Dendritic cell treated with granulocyte-macrophage colony-stimulating factor and Interleukin-4, amounts not matched to agents 40 ng/mL and 50 ng/mL, for 4 days (primary cell): Measurements from ENCODE around the gene ZFYVE28.

Experiments
- H3K27ac Mint-ChIP-seq: one replicate; pipeline ENCODE4 v1.8.0; 2022; ENCODE audit warnings: mild to moderate bottlenecking, mixed read lengths
- H3K27me3 Mint-ChIP-seq: one replicate; pipeline ENCODE4 v1.8.0; 2022; ENCODE audit warnings: mild to moderate bottlenecking, mixed read lengths
- H3K36me3 Mint-ChIP-seq: one replicate; pipeline ENCODE4 v1.8.0; 2022; ENCODE audit warnings: low read depth, mixed read lengths
- H3K4me1 Mint-ChIP-seq: one replicate; pipeline ENCODE4 v1.8.0; 2022; ENCODE audit warnings: low read depth, mixed read lengths
- H3K4me3 Mint-ChIP-seq: one replicate; pipeline ENCODE4 v1.8.0; 2022; ENCODE audit warnings: mild to moderate bottlenecking, moderate library complexity, mixed read lengths
- H3K9me3 Mint-ChIP-seq: one replicate; pipeline ENCODE4 v1.8.0; 2022; ENCODE audit warnings: mixed read lengths
- intact Hi-C: fragments of 100-400 bp; cut with micrococcal nuclease; formaldehyde crosslinking; loops from one replicate; pipeline ENCODE4 v1.15.0; 2022

Gene ZFYVE28

GRCh38 chr4:2451036-2451520, 32.6 kb upstream of the ZFYVE28 start:
- H3K27ac Mint-ChIP-seq = no peak overlapping the region
- H3K9me3 Mint-ChIP-seq = no peaks in the 10 kb centered on the region
- H3K36me3 Mint-ChIP-seq = no peaks in the 10 kb centered on the region
- H3K4me3 Mint-ChIP-seq = no peak overlapping the region
- peaks cover 1% of the 10 kb centered on the region for H3K27me3 Mint-ChIP-seq
- H3K4me1 Mint-ChIP-seq = no peaks in the 10 kb centered on the region
- intact Hi-C loops = no loop called here

- intact Hi-C loops = no loop called here
- Mint-ChIP-seq H3K27ac (no peak overlapping the region), H3K36me3 (no peaks in the 10 kb centered on the region), H3K4me3 (no peak overlapping the region), H3K4me1 (no peaks in the 10 kb centered on the region), H3K9me3 (no peaks in the 10 kb centered on the region), H3K27me3 (peaks cover 1% of the 10 kb centered on the region)
These were observed 32.1 kb upstream of the ZFYVE28 start for GRCh38 chr4:2450394-2451035.

GRCh38 chr4:2449511-2450392, 31.3 kb upstream of the ZFYVE28 start:
- Mint-ChIP-seq H3K9me3 (no peaks in the 10 kb centered on the region), H3K27ac (no peak overlapping the region), H3K27me3 (peaks cover 1% of the 10 kb centered on the region), H3K4me3 (no peak overlapping the region), H3K4me1 (no peaks in the 10 kb centered on the region), H3K36me3 (no peaks in the 10 kb centered on the region)
- intact Hi-C loops = no loop called here

GRCh38 chr4:2449051-2449450, 30.6 kb upstream of the ZFYVE28 start:
- H3K9me3 Mint-ChIP-seq = no peaks in the 10 kb centered on the region
- no peaks in the 10 kb centered on the region for H3K4me1 Mint-ChIP-seq
- H3K4me3 Mint-ChIP-seq = no peak overlapping the region
- no peaks in the 10 kb centered on the region for H3K36me3 Mint-ChIP-seq
- H3K27ac Mint-ChIP-seq = no peak overlapping the region
- H3K27me3 Mint-ChIP-seq = peaks cover 1% of the 10 kb centered on the region
- intact Hi-C loops = no loop called here

GRCh38 chr4:2448589-2448988, 30.1 kb upstream of the ZFYVE28 start:
- no peak overlapping the region for H3K27ac Mint-ChIP-seq
- intact Hi-C loops = no loop called here
- no peaks in the 10 kb centered on the region for H3K4me1 Mint-ChIP-seq
- no peaks in the 10 kb centered on the region for H3K36me3 Mint-ChIP-seq
- peaks cover 1% of the 10 kb centered on the region for H3K27me3 Mint-ChIP-seq
- H3K9me3 Mint-ChIP-seq = no peaks in the 10 kb centered on the region
- H3K4me3 Mint-ChIP-seq = no peak overlapping the region

GRCh38 chr4:2446656-2447564, 28.5 kb upstream of the ZFYVE28 start:
- Mint-ChIP-seq H3K27ac (no peak overlapping the region), H3K36me3 (no peaks in the 10 kb centered on the region), H3K4me1 (no peaks in the 10 kb centered on the region), H3K4me3 (no peak overlapping the region), H3K9me3 (no peaks in the 10 kb centered on the region), H3K27me3 (peaks cover 1% of the 10 kb centered on the region)
- intact Hi-C loops = no loop called here

GRCh38 chr4:2445571-2445970, 27.1 kb upstream of the ZFYVE28 start:
- Mint-ChIP-seq H3K36me3 (no peaks in the 10 kb centered on the region), H3K9me3 (no peaks in the 10 kb centered on the region), H3K4me1 (no peaks in the 10 kb centered on the region), H3K27ac (no peak overlapping the region), H3K4me3 (no peak overlapping the region), H3K27me3 (peaks cover 1% of the 10 kb centered on the region)
- intact Hi-C loops = no loop called here

- no peaks in the 10 kb centered on the region for H3K4me1 Mint-ChIP-seq
- no peak overlapping the region for H3K4me3 Mint-ChIP-seq
- no peaks in the 10 kb centered on the region for H3K36me3 Mint-ChIP-seq
- peaks cover 1% of the 10 kb centered on the region for H3K27me3 Mint-ChIP-seq
- no peak overlapping the region for H3K27ac Mint-ChIP-seq
- no peaks in the 10 kb centered on the region for H3K9me3 Mint-ChIP-seq
- intact Hi-C loops = no loop called here
These were observed 26.7 kb upstream of the ZFYVE28 start for GRCh38 chr4:2445130-2445529.

GRCh38 chr4:2443956-2444740, 25.7 kb upstream of the ZFYVE28 start:
- no peaks in the 10 kb centered on the region for H3K4me1 Mint-ChIP-seq
- H3K9me3 Mint-ChIP-seq = no peaks in the 10 kb centered on the region
- H3K36me3 Mint-ChIP-seq = no peaks in the 10 kb centered on the region
- intact Hi-C loops = no loop called here
- no peaks in the 10 kb centered on the region for H3K27me3 Mint-ChIP-seq
- no peak overlapping the region for H3K4me3 Mint-ChIP-seq
- no peak overlapping the region for H3K27ac Mint-ChIP-seq

GRCh38 chr4:2443061-2443730, 24.8 kb upstream of the ZFYVE28 start:
- intact Hi-C loops = no loop called here
- Mint-ChIP-seq H3K36me3 (no peaks in the 10 kb centered on the region), H3K9me3 (no peaks in the 10 kb centered on the region), H3K27ac (no peak overlapping the region), H3K4me1 (no peaks in the 10 kb centered on the region), H3K4me3 (no peak overlapping the region), H3K27me3 (no peaks in the 10 kb centered on the region)

GRCh38 chr4:2442175-2442993, 23.9 kb upstream of the ZFYVE28 start:
- H3K4me1 Mint-ChIP-seq = no peaks in the 10 kb centered on the region
- H3K27ac Mint-ChIP-seq = no peak overlapping the region
- intact Hi-C loops = no loop called here
- no peaks in the 10 kb centered on the region for H3K9me3 Mint-ChIP-seq
- no peaks in the 10 kb centered on the region for H3K27me3 Mint-ChIP-seq
- H3K36me3 Mint-ChIP-seq = no peaks in the 10 kb centered on the region
- no peak overlapping the region for H3K4me3 Mint-ChIP-seq

- no peaks in the 10 kb centered on the region for H3K9me3 Mint-ChIP-seq
- H3K36me3 Mint-ChIP-seq = no peaks in the 10 kb centered on the region
- no peaks in the 10 kb centered on the region for H3K4me1 Mint-ChIP-seq
- H3K4me3 Mint-ChIP-seq = no peak overlapping the region
- intact Hi-C loops = loop anchor here (1.0 kb wide), 1 partner anchor 221 kb away; no protein-coding TSS in a partner anchor
- H3K27me3 Mint-ChIP-seq = no peaks in the 10 kb centered on the region
- no peak overlapping the region for H3K27ac Mint-ChIP-seq
These were observed 23.1 kb upstream of the ZFYVE28 start for GRCh38 chr4:2441393-2442174.
